Measurements from ENCODE around the gene TMEM11.

GRCh38 chr17:21253646-21254441, 39.9 kb upstream of the TMEM11 start:
- TF ChIP-seq EGR1 (IDR thresholded peaks at IDR 0.05; ENCODE audit: borderline replicate concordance, low read depth, low read length) (no peak), CTCF (IDR thresholded peaks at IDR 0.05; ENCODE audit: control extremely low read depth in 1 of 3, insufficient read depth in 1 of 3, low read depth in 1 of 3, low read length in 3 of 3) (no peak), SIX5 (IDR thresholded peaks at IDR 0.05; ENCODE audit: low read depth, low read length) (no peak), GABPA (IDR thresholded peaks at IDR 0.05; ENCODE audit: borderline replicate concordance, insufficient read depth, low read length) (no peak), ATF3 (IDR thresholded peaks at IDR 0.05; ENCODE audit: insufficient read depth, low read depth, low read length) (no peak), SAP30 (IDR thresholded peaks at IDR 0.05; ENCODE audit: insufficient read depth, insufficient replicate concordance, low read length) (no peak), SP1 (IDR thresholded peaks at IDR 0.05; ENCODE audit: low read depth, low read length) (no peak), POLR2A (IDR thresholded peaks at IDR 0.05; ENCODE audit: control extremely low read depth in 1 of 2, low read depth in 2 of 2, low read length in 2 of 2) (no peak), EZH2 (IDR thresholded peaks at IDR 0.05; ENCODE audit: low read depth, low read length, severe bottlenecking) (no peak), CEBPB (IDR thresholded peaks at IDR 0.05; ENCODE audit: low read depth, low read length) (no peak), BRCA1 (IDR thresholded peaks at IDR 0.05; ENCODE audit: low read depth, low read length) (no peak), POLR2AphosphoS5 (IDR thresholded peaks at IDR 0.05; ENCODE audit: low read depth, low read length) (no peak), TAF1 (IDR thresholded peaks at IDR 0.05; ENCODE audit: low read depth, low read length) (no peak)

Data from H1 (cell line).